HFF-Myc (cell line): ENCODE results near the gene ASPG.

Experiments
- DNase-seq: peaks from one replicate; pipeline ENCODE4 v3.0.0-alpha.2; 2011; ENCODE audit warnings: low read depth; ENCODE audit errors: extremely low read depth
- H3K4me3 ChIP-seq: replicated peaks from 2 replicates; pipeline ENCODE4 v1.5.1; 2011; ENCODE audit warnings: low read depth, mild to moderate bottlenecking, control low read depth, low read length
- TF ChIP-seq, protein P1 (sequence below): IDR thresholded peaks from 2 replicates; pipeline ENCODE4 v1.5.1; 2012; ENCODE audit warnings: mild to moderate bottlenecking, low read depth, low read length, control low read depth; ENCODE audit errors: missing control alignments

The ASPG gene

DNA sequence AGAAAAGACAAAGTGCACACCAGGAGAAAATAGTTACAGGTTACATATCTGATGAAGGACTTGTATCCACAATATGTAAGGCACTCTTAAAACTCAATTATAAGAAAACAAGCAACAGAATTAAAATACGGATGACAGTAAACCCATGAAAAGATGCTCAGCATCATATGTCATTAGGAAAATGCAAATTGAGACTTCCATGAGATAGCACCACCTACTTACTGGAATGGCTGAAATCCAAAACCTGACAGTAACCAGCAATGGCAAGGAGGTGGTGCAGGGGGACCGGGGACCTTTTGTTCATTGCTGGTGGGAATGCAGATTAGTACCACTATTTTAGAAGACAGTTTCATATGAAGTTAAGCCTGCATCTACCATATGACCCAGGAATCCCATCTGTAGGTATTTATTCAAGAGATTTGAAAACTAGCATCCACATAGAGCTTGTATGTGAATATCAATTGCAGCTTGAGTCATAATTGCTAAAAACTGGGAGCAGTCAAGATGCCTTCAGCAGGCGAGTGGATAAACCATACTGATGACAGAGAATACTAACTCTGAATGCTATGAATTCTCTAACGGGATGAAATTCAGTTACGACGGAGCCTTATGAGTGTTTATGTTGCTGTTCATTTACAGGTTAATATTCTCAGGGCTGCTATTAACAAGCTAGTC, 43.9 kb upstream of the ASPG start:
- no peak for DNase-seq
- TF ChIP-seq, protein P1, sequence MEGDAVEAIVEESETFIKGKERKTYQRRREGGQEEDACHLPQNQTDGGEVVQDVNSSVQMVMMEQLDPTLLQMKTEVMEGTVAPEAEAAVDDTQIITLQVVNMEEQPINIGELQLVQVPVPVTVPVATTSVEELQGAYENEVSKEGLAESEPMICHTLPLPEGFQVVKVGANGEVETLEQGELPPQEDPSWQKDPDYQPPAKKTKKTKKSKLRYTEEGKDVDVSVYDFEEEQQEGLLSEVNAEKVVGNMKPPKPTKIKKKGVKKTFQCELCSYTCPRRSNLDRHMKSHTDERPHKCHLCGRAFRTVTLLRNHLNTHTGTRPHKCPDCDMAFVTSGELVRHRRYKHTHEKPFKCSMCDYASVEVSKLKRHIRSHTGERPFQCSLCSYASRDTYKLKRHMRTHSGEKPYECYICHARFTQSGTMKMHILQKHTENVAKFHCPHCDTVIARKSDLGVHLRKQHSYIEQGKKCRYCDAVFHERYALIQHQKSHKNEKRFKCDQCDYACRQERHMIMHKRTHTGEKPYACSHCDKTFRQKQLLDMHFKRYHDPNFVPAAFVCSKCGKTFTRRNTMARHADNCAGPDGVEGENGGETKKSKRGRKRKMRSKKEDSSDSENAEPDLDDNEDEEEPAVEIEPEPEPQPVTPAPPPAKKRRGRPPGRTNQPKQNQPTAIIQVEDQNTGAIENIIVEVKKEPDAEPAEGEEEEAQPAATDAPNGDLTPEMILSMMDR: no peak
- H3K4me3 ChIP-seq: no peak overlapping the region

DNA sequence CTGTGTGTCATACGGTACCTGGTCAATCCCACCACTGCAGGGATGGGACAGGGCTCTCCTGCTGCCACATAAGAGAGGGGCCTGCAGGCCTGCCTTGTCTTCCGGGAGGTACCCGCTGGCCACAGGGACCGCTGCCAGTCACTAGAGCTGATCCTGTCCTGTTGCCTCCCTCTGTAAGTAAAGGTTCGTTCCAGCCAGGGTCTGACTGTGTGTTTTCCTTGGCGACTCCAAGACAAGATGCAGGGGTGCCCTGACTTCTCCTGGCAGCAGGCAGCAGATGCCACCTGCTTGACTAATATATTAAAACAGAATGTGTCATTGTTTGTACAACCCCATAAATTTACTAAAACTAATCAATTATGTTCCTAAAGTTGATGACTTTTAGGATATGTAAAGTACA, 41.5 kb upstream of the ASPG start:
- no peak overlapping the region for H3K4me3 ChIP-seq
- DNase-seq: no peak
- TF ChIP-seq, protein P1: no peak

GRCh38 chr14:104047761-104048160, 37.7 kb upstream of the ASPG start:
- TF ChIP-seq, protein P1: no peak
- H3K4me3 ChIP-seq: no peak overlapping the region
- DNase-seq: no peak

DNA sequence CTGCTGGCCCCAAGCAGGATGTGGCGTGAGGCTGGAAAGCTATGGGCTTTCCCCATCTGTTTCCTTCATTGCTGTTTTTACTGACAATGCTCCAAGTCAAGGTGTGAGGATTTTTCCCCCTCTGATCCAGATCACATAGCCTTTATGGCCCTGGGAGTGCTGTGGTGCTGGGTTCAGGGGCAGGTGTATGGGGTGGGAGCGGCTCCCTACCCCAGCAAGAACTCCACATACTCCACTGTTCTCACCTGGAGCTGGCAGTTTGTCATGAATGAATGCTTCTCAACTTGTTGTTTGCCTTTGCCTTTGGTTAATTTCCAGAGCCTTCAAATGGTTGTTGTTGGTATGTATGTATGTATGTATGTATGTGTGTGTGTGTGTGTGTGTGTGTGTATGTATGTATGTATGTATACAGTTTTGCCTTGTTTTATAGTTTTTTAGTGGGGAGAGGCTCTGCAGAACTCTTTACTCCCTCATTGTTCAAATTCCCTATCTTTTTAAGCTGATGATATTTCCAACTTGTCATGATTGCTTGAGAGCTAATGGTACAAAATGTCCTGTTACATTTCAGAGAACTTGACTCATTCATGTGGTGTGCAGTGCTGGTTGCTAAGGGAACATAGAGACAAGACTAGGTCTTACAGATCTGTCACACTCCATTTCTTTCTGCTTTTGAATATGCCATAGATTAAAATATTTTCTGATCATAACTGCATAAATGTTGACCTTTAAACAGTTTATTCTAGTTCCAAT, 36.6 kb upstream of the ASPG start:
- TF ChIP-seq, protein P1: no peak
- no peak for DNase-seq
- no peak overlapping the region for H3K4me3 ChIP-seq

- H3K4me3 ChIP-seq: no peak overlapping the region
- DNase-seq: no peak
- TF ChIP-seq, protein P1: no peak
Measured at GRCh38 chr14:104049576-104050240, 35.8 kb upstream of the ASPG start.

DNA sequence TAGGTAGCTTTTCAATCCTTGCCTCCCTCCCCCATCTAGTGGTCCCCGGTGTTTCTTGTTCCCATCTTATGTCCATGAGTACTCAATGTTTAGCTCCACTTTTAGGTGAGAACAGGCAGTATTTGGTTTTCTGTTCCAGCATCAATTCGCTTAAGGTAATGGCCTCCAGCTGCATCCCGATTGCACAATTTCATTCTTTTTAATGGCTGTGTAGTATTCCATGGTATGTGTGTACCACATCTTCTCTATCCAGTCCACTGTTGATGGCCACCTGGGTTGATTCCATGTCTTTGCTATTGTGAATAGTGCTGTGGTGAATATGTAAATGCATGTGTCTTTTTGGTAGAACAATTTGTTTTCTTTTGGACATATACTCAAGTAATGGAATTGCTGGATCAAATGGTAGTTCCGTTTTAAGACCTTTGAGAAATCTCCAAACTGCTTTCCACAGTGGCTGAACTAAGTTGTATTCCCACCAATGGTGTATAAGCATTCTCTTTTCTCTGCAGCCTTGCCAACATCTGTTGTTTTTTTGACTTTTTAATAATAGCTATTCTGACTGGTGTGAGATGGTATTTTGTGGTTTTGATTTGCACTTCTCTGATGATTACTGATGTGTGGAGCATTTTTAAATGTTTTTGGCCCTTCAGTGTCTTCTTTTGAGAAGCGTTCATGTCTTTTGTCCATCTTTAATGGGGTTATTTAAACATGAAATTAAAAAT, 34.2 kb upstream of the ASPG start:
- no peak overlapping the region for H3K4me3 ChIP-seq
- DNase-seq: no peak
- TF ChIP-seq, protein P1: no peak
